CD4-positive, alpha-beta T cell (primary cell): ENCODE measurements around the gene NCF2. TPM values are rescaled to one million over a fixed set of nuclear protein-coding genes. Genes with fewer than 3 reads are reported as not detected.
"Not testable (repeated sequence)": the region's sequence is repeated elsewhere in the genome, so short reads cannot be mapped to it uniquely, and the experiment has no call there.

Source experiments
- ATAC-seq: fragments of 200-7000 bp; cut with Tn5 transposase; one replicate; pipeline ENCODE4 v1.10.0; 2022; ENCODE audit warnings: mild to moderate bottlenecking; ENCODE audit not compliant: poor library complexity
- CTCF ChIA-PET: fragments of 350-600 bp; sonication (Branson Sonifier 250); formaldehyde crosslinking; loops from one replicate; lab custom pipeline; 2021; ENCODE audit warnings: antibody characterized with exemption, inconsistent platforms; lab: Charles Lee
- POLR2A ChIA-PET: fragments of 350-600 bp; sonication (Branson Sonifier 250); formaldehyde crosslinking; loops from one replicate; lab custom pipeline; 2021; ENCODE audit warnings: antibody characterized with exemption, inconsistent platforms; lab: Charles Lee
- DNase-seq, 14 experiments: peaks; one replicate each; pipeline ENCODE4 v3.0.0-alpha.2; 2013 to 2020; ENCODE audit warnings: mixed read lengths in 2 of 14
- H3K27ac ChIP-seq, 2 donors: one replicate each; pipeline versions ENCODE4 v1.5.1 to v1.7.0; 2013; ENCODE audit warnings: low read length in 2 of 2, low read depth in 1 of 2, mild to moderate bottlenecking in 1 of 2
- H3K27me3 ChIP-seq, 2 experiments: 1 replicate in 1 of 2; 2 replicates in 1 of 2; pipeline versions ENCODE4 v1.6.1 to v1.7.0; 2013; ENCODE audit warnings: low read length in 2 of 2, control low read depth in 1 of 2, mild to moderate bottlenecking in 1 of 2, moderate library complexity in 1 of 2; ENCODE audit not compliant: insufficient read depth in 2 of 2, control insufficient read depth in 1 of 2
- H3K36me3 ChIP-seq: one replicate; pipeline ENCODE4 v1.6.1; 2013; ENCODE audit warnings: low read length, control low read depth; ENCODE audit not compliant: insufficient read depth
- H3K4me1 ChIP-seq: one replicate; pipeline ENCODE4 v1.6.1; 2013; ENCODE audit warnings: low read length, control low read depth; ENCODE audit not compliant: insufficient read depth
- H3K4me3 ChIP-seq: one replicate; pipeline ENCODE4 v1.5.1; 2013; ENCODE audit warnings: mild to moderate bottlenecking, low read length, moderate library complexity
- H3K9me3 ChIP-seq, 2 experiments: 1 replicate in 1 of 2; 2 replicates in 1 of 2; pipeline versions ENCODE4 v1.6.1 to v1.7.0; 2013; ENCODE audit warnings: low read length in 2 of 2, mild to moderate bottlenecking in 2 of 2, control low read depth in 1 of 2, moderate library complexity in 1 of 2; ENCODE audit not compliant: control insufficient read depth in 1 of 2, insufficient read depth in 1 of 2
- H3K27ac Mint-ChIP-seq: one replicate; pipeline ENCODE4 v1.8.0; 2020; ENCODE audit warnings: mixed read lengths
- H3K27me3 Mint-ChIP-seq: one replicate; pipeline ENCODE4 v1.8.0; 2021; ENCODE audit warnings: mixed read lengths
- H3K36me3 Mint-ChIP-seq: one replicate; pipeline ENCODE4 v1.8.0; 2021; ENCODE audit warnings: low read depth, mixed read lengths
- H3K4me1 Mint-ChIP-seq: one replicate; pipeline ENCODE4 v1.8.0; 2021; ENCODE audit warnings: low read depth, mixed read lengths
- H3K4me3 Mint-ChIP-seq: one replicate; pipeline ENCODE4 v1.8.0; 2020; ENCODE audit warnings: mild to moderate bottlenecking, mixed read lengths
- H3K9me3 Mint-ChIP-seq: one replicate; pipeline ENCODE4 v1.8.0; 2020; ENCODE audit warnings: mixed read lengths
- intact Hi-C, 2 experiments: fragments of 100-400 bp; cut with DNase I in 1 of 2; cut with micrococcal nuclease in 1 of 2; formaldehyde crosslinking; loops; one replicate each; pipeline versions ENCODE4 v1.15.1 to v1.9.0; 2023 to 2025; cut with DNase I, micrococcal nuclease
- total RNA-seq, 174 experiments: library from RNA in 2 of 174; stranded (reverse) in 2 of 174; gene quantifications; one replicate each; pipeline ENCODE4 v1.2.3 and lab custom pipeline; 2021 to 2026
- TF ChIP-seq, protein P1 (sequence below): fragments of 200-600 bp; IDR thresholded peaks from one replicate; pipeline ENCODE4 v1.8.0; 2022; ENCODE audit warnings: antibody characterized with exemption, mild to moderate bottlenecking

Gene NCF2
- total RNA-seq, 2 experiments from 2014 or later = 2.9 to 3.1 TPM

DNA sequence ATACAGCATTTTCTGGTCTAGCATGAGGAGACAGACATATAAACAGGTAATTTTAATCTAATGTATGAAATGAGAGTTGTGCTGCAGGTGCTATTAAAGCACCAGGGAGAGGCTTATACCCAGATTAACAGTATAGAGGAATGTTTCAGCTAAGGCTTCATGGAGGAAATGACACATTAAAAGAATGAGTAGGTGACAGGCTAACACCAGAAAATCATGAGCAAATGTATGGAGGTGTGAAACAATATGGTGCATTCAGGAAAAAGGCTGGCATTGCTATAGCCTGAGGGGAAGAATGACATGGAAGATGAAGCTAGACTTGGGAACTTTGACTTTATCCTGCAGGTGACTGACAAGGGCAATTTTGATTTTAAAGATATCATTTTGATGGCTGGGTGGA, 38.3 kb upstream of the NCF2 start:
- no peak overlapping the region for H3K4me3 ChIP-seq
- H3K27ac Mint-ChIP-seq = peak overlapping the region; percentile 62
- intact Hi-C loops = loop anchor here (5.0 to 10.0 kb wide), 2 partner anchors 81 to 84 kb away; no protein-coding TSS in a partner anchor
- ChIA-PET CTCF (interaction anchor here (0.6 to 1.2 kb wide), 4 partner anchors 9 to 287 kb away, joined by 3 to 5 read pairs (median 4); no protein-coding TSS in a partner anchor), POLR2A (interaction anchor here (1.1 kb wide), 1 partner anchor 41 kb away, joined by 3 read pairs; no protein-coding TSS in a partner anchor)
- H3K4me3 Mint-ChIP-seq = peak overlapping the region; percentile 2
- H3K9me3 Mint-ChIP-seq = no peaks in the 10 kb centered on the region
- peaks cover 70% of the 10 kb centered on the region for H3K36me3 ChIP-seq
- H3K27me3 ChIP-seq = no peaks in the 10 kb centered on the region
- DNase-seq (no peak), ATAC-seq (no peak)
- no peaks in the 10 kb centered on the region for H3K27me3 Mint-ChIP-seq
- peaks cover 18% of the 10 kb centered on the region for H3K4me1 ChIP-seq
- no peaks in the 10 kb centered on the region for H3K9me3 ChIP-seq
- TF ChIP-seq, protein P1, sequence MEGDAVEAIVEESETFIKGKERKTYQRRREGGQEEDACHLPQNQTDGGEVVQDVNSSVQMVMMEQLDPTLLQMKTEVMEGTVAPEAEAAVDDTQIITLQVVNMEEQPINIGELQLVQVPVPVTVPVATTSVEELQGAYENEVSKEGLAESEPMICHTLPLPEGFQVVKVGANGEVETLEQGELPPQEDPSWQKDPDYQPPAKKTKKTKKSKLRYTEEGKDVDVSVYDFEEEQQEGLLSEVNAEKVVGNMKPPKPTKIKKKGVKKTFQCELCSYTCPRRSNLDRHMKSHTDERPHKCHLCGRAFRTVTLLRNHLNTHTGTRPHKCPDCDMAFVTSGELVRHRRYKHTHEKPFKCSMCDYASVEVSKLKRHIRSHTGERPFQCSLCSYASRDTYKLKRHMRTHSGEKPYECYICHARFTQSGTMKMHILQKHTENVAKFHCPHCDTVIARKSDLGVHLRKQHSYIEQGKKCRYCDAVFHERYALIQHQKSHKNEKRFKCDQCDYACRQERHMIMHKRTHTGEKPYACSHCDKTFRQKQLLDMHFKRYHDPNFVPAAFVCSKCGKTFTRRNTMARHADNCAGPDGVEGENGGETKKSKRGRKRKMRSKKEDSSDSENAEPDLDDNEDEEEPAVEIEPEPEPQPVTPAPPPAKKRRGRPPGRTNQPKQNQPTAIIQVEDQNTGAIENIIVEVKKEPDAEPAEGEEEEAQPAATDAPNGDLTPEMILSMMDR = no peak
- H3K36me3 Mint-ChIP-seq = peaks cover 76% of the 10 kb centered on the region
- peaks cover 47% of the 10 kb centered on the region for H3K4me1 Mint-ChIP-seq
- H3K27ac ChIP-seq = peak overlapping the region in 1 of 2 donors; percentile 10

DNA sequence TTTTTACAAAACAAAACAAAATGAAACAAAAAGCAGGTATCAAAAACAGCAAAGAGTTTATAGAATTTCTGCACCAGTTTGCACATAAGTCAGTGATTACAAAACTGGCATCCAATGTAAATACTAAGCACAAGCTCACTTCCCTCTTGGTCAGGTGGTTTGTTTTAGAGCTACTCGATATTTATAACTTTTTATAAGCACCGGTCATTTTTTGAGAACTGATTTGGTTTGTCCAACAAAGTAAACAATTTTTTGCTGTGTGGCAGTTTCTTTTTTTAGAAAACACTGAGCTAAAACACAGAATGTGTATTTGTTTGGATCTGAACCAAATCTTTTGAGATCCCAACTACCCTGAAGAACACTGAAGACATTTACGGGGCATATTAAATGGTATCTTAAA, 36.0 kb upstream of the NCF2 start:
- H3K27ac Mint-ChIP-seq = peak overlapping the region; percentile 57
- H3K27me3 ChIP-seq, H3K4me3 Mint-ChIP-seq, H3K27me3 Mint-ChIP-seq, H3K9me3 Mint-ChIP-seq, CTCF ChIA-PET, DNase-seq, ATAC-seq, H3K9me3 ChIP-seq, H3K4me3 ChIP-seq: not testable (repeated sequence)
- Histone ChIP-seq H3K4me1 (peaks cover 12% of the 10 kb centered on the region), H3K36me3 (peaks cover 63% of the 10 kb centered on the region), H3K27ac (peak overlapping the region in 1 of 2 donors; percentile 31)
- intact Hi-C loops = loop anchor here (5.0 to 10.0 kb wide), 2 partner anchors 79 to 81 kb away; no protein-coding TSS in a partner anchor
- H3K36me3 Mint-ChIP-seq = peaks cover 72% of the 10 kb centered on the region
- peaks cover 42% of the 10 kb centered on the region for H3K4me1 Mint-ChIP-seq
- POLR2A ChIA-PET = interaction anchor here (1.3 kb wide), 1 partner anchor 8 kb away, joined by 5 read pairs; no protein-coding TSS in a partner anchor

DNA sequence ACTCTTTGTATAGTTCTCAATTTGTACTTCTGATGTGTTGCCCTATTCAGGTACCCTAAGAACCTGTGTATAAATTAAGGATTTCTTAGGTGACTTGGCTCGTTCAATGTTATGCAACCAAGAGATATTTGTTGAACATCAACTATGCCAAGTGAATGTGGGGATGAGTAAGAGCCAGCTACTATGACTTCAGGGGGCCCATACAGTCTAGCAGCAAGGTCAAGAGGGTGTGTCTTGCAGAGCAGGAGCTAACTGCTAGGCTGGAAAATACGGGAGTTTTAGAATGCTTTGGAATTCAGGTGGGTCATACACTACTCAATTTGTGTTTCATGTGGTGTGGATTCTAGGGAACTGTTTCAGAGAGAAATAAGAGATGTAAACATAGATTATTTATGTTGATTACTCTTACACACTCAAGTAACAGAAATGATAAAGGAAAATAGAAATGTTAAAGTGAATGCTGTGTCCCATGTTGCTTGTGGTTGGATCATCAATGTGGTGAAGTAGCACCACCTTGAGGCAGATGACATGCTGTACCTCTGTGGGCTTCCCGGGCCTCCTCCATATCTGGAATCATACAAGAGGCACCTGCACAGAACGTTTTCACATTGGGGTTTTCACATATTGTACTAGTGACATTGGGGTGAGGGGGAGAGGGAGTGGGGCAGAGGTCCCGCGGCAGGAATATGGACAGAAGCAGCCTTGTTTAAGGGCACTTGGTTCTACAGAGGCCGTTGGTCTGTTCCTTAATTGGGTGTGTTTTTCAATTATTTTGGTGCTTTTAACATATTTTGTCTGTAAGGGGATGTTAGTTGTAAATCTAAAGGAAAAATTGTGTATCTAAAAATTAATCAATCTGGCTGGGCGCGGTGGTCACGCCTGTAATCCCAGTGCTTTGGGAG, 32.9 kb upstream of the NCF2 start:
- Mint-ChIP-seq H3K27ac (peak overlapping the region; percentile 60), H3K27me3 (no peaks in the 10 kb centered on the region), H3K9me3 (no peaks in the 10 kb centered on the region), H3K4me1 (peaks cover 25% of the 10 kb centered on the region), H3K36me3 (peaks cover 42% of the 10 kb centered on the region), H3K4me3 (no peak overlapping the region)
- Histone ChIP-seq H3K9me3 (no peaks in the 10 kb centered on the region), H3K4me1 (no peaks in the 10 kb centered on the region), H3K4me3 (no peak overlapping the region), H3K27me3 (no peaks in the 10 kb centered on the region), H3K27ac (no peak overlapping the region), H3K36me3 (peaks cover 34% of the 10 kb centered on the region)
- ChIA-PET POLR2A (no interaction called here), CTCF (interaction anchor here (0.5 to 1.0 kb wide), 3 partner anchors 10 to 110 kb away, joined by 4 read pairs; no protein-coding TSS in a partner anchor)
- intact Hi-C loops = loop anchor here (1.0 to 10.0 kb wide), 5 partner anchors 78 to 660 kb away; no protein-coding TSS in a partner anchor
- DNase-seq (peak; percentile 18 to 76 (median 36)), ATAC-seq (peak; percentile 99)
- TF ChIP-seq, protein P1 = peak; percentile 64
